ENCODE measurements around the gene KEAP1. TPM values are rescaled to one million over a fixed set of nuclear protein-coding genes. Genes with fewer than 3 reads are reported as not detected.
A peak's percentile ranks its signal among the peaks of the same experiment; 100 is the strongest.

Gene KEAP1
- total and polyA plus RNA-seq, 2 donors (not counting 3 experiments of a cell fraction or from before 2014, with no cell fraction given) = 81.4 to 91.1 TPM

DNA sequence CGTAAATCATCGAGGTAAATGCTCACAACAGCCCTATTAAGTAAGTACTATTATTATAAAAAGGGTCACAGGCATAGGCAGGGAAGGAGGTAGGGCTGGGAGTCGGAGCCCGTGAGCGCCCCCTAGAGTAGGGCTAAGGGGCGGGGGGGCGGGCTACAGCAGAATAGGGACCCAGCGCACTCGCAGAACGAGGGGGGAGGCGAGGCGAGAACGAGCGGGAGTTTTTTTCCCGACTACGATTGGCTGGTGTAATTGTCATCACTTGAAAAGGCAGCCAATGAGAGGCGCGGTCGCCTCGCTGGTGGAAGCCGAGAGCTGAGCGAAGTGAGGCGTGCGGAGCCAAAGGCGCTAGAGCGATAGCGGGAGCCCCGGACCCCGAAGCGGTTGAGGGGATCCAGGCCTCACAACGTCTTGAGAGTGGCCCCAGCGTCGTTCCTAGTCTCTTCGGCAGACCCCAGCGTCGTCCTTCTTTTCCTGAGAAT is 24.2 kb downstream of the KEAP1 start:
- Histone ChIP-seq H3K79me2 (ENCODE audit: control insufficient read depth, insufficient read depth, low read length) (no peaks in the 10 kb centered on the region), H3K27ac (ENCODE audit: insufficient read depth, low read depth, low read length) (no peak overlapping the region), H3K9me3 (replicated peaks; ENCODE audit: control insufficient read depth, insufficient read depth, low read length) (no peaks in the 10 kb centered on the region), H3K4me1 (ENCODE audit: control insufficient read depth, extremely low read depth, insufficient read depth, low read length) (peaks cover 7% of the 10 kb centered on the region), H4K20me1 (replicated peaks; ENCODE audit: control insufficient read depth, extremely low read depth, insufficient read depth, low read length) (no peaks in the 10 kb centered on the region), H3K4me3 (replicated peaks in 1 of 3; ENCODE audit: insufficient read depth in 1 of 3, low read depth in 1 of 3, low read length in 3 of 3) (peak overlapping the region in 1 of 3 experiments; percentile 11), H3K27me3 (ENCODE audit: control insufficient read depth in 2 of 2, insufficient read depth in 2 of 2, low read length in 2 of 2) (no peaks in the 10 kb centered on the region), H3K9ac (replicated peaks; ENCODE audit: extremely low read depth, insufficient read depth, low read length) (no peak overlapping the region), H2AFZ (ENCODE audit: low read depth, low read length) (peak overlapping the region; percentile 88), H3K4me2 (ENCODE audit: insufficient read depth, low read length) (peak overlapping the region; percentile 56), H3K36me3 (ENCODE audit: control insufficient read depth in 2 of 2, extremely low read depth in 1 of 2, insufficient read depth in 2 of 2, low read length in 2 of 2) (no peaks in the 10 kb centered on the region), H3K9me1 (replicated peaks; ENCODE audit: control insufficient read depth, extremely low read depth, insufficient read depth, low read length) (no peaks in the 10 kb centered on the region)
- intact Hi-C loops (cut with micrococcal nuclease) (loop anchor here (2.0 to 10.0 kb wide), 2 partner anchors 74 to 216 kb away; no protein-coding TSS in a partner anchor), dilution Hi-C loops (cut with MboI; ENCODE audit: extremely low pct_ligation_motif_present, low sequenced_read_pairs) (no loop called here)
- ChIA-PET POLR2A (interaction anchor here (0.6 to 0.8 kb wide), 2 partner anchors 33 to 47 kb away, joined by 3 to 4 read pairs; no protein-coding TSS in a partner anchor), CTCF (interaction anchor here (0.6 to 2.3 kb wide), 30 partner anchors 9 to 386 kb away, joined by 3 to 22 read pairs (median 4); partner anchors contain the start of genes CDC37 and DNM2)
- FAIRE-seq = peak; percentile 85
- peak; percentile 95 for DNase-seq (ENCODE audit: low read depth, low spot score)
- BruUV-seq (replicated peaks) = no TSS peak
- TF ChIP-seq MYC (IDR thresholded peaks at IDR 0.05; ENCODE audit: low read depth, low read length) = no peak
- TF ChIP-seq, protein P1, sequence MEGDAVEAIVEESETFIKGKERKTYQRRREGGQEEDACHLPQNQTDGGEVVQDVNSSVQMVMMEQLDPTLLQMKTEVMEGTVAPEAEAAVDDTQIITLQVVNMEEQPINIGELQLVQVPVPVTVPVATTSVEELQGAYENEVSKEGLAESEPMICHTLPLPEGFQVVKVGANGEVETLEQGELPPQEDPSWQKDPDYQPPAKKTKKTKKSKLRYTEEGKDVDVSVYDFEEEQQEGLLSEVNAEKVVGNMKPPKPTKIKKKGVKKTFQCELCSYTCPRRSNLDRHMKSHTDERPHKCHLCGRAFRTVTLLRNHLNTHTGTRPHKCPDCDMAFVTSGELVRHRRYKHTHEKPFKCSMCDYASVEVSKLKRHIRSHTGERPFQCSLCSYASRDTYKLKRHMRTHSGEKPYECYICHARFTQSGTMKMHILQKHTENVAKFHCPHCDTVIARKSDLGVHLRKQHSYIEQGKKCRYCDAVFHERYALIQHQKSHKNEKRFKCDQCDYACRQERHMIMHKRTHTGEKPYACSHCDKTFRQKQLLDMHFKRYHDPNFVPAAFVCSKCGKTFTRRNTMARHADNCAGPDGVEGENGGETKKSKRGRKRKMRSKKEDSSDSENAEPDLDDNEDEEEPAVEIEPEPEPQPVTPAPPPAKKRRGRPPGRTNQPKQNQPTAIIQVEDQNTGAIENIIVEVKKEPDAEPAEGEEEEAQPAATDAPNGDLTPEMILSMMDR (IDR thresholded peaks at IDR 0.05; ENCODE audit: extremely low read depth in 1 of 2, insufficient read depth in 1 of 2, low read depth in 1 of 2, low read length in 2 of 2) = peak in 1 of 2 donors; percentile 71
- no peak for TF ChIP-seq GATA2 (IDR thresholded peaks at IDR 0.05; ENCODE audit: insufficient read depth, insufficient read length, low read depth, low read length)
- TF ChIP-seq, protein P2, sequence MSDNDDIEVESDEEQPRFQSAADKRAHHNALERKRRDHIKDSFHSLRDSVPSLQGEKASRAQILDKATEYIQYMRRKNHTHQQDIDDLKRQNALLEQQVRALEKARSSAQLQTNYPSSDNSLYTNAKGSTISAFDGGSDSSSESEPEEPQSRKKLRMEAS (IDR thresholded peaks at IDR 0.05; ENCODE audit: insufficient read depth, insufficient read length) = peak; percentile 55
- no peak for TF ChIP-seq POLR2AphosphoS5 (IDR thresholded peaks at IDR 0.05; ENCODE audit: insufficient read depth, low read depth, low read length)

All from endothelial cell of umbilical vein (primary cell).